WTC11 (cell line): ENCODE measurements around the gene ROBO1. TPM values are rescaled to one million over a fixed set of nuclear protein-coding genes. Genes with fewer than 3 reads are reported as not detected.
A peak's percentile ranks its signal among the peaks of the same experiment; 100 is the strongest.

ENCODE experiments used
- ATAC-seq: fragments of 200-7000 bp; cut with Tn5 transposase; 2 replicates; pipeline ENCODE4 v1.10.0; 2021; ENCODE audit warnings: mild to moderate bottlenecking, moderate library complexity
- CTCF ChIA-PET: fragments of 300-600 bp; sonication (Branson Sonifier 250); formaldehyde crosslinking; loops from one replicate; lab custom pipeline; 2021; ENCODE audit warnings: antibody characterized with exemption; lab: Charles Lee
- POLR2A ChIA-PET: fragments of 350-600 bp; sonication (Branson Sonifier 250); formaldehyde crosslinking; loops from one replicate; lab custom pipeline; 2021; ENCODE audit warnings: antibody characterized with exemption; lab: Charles Lee
- DNase-seq: peaks from one replicate; pipeline ENCODE4 v3.0.0; 2021; ENCODE audit warnings: low spot score
- H3K27ac Mint-ChIP-seq: 2 replicates; pipeline ENCODE4 v1.8.0; 2021; ENCODE audit warnings: mixed read lengths
- H3K27me3 Mint-ChIP-seq: 2 replicates; pipeline ENCODE4 v1.8.0; 2021; ENCODE audit warnings: low read depth, mild to moderate bottlenecking, moderate library complexity, mixed read lengths
- H3K36me3 Mint-ChIP-seq: 2 replicates; pipeline ENCODE4 v1.8.0; 2021; ENCODE audit warnings: mixed read lengths
- H3K4me1 Mint-ChIP-seq: 2 replicates; pipeline ENCODE4 v1.8.0; 2022; ENCODE audit warnings: mixed read lengths
- H3K4me3 Mint-ChIP-seq: 2 replicates; pipeline ENCODE4 v1.8.0; 2021; ENCODE audit warnings: mild to moderate bottlenecking, moderate library complexity, mixed read lengths
- H3K9me3 Mint-ChIP-seq: 2 replicates; pipeline ENCODE4 v1.8.0; 2021; ENCODE audit warnings: mixed read lengths
- CBFB ChIP-seq: sonication (generic); formaldehyde crosslinking; IDR thresholded peaks from 2 replicates; pipeline ENCODE4 v1.8.1; 2022; ENCODE audit warnings: mild to moderate bottlenecking, low read depth, missing genetic modification reagents
- CREM ChIP-seq: sonication (generic); formaldehyde crosslinking; IDR thresholded peaks from 2 replicates; pipeline ENCODE4 v1.8.1; 2022; ENCODE audit warnings: mild to moderate bottlenecking, missing genetic modification reagents, moderate library complexity
- ESRRA ChIP-seq: sonication (generic); formaldehyde crosslinking; IDR thresholded peaks from 2 replicates; pipeline ENCODE4 v1.8.1; 2022; ENCODE audit warnings: mild to moderate bottlenecking, missing genetic modification reagents, borderline replicate concordance
- GTF2I ChIP-seq: fragments of 250-450 bp; sonication (Bioruptor Pico); conservative IDR thresholded peaks from 2 replicates; pipeline ENCODE4 v1.4.0; 2021; ENCODE audit warnings: mild to moderate bottlenecking
- HMGA2 ChIP-seq: fragments of 250-450 bp; sonication (Bioruptor Pico); IDR thresholded peaks from 2 replicates; pipeline ENCODE4 v1.4.0; 2021; ENCODE audit warnings: mild to moderate bottlenecking, moderate library complexity
- JAZF1 ChIP-seq: fragments of 250-450 bp; sonication (Bioruptor Pico); IDR thresholded peaks from 2 replicates; pipeline ENCODE4 v1.9.0; 2021; ENCODE audit warnings: moderate library complexity, mild to moderate bottlenecking, inconsistent platforms
- MYBL2 ChIP-seq: sonication (generic); formaldehyde crosslinking; IDR thresholded peaks from 2 replicates; pipeline ENCODE4 v1.8.1; 2023; ENCODE audit warnings: mild to moderate bottlenecking, moderate library complexity, missing genetic modification reagents
- NR3C1 ChIP-seq: sonication (generic); formaldehyde crosslinking; conservative IDR thresholded peaks from 2 replicates; pipeline ENCODE4 v1.8.1; 2023; ENCODE audit warnings: low read depth, mild to moderate bottlenecking, missing genetic modification reagents
- RELA ChIP-seq: sonication (generic); formaldehyde crosslinking; IDR thresholded peaks from 2 replicates; pipeline ENCODE4 v1.8.1; 2022; ENCODE audit warnings: missing genetic modification reagents, mild to moderate bottlenecking, borderline replicate concordance
- ZNF138 ChIP-seq: sonication (generic); formaldehyde crosslinking; conservative IDR thresholded peaks from 2 replicates; pipeline ENCODE4 v1.8.1; 2022; ENCODE audit warnings: mild to moderate bottlenecking, moderate library complexity, missing genetic modification reagents
- total RNA-seq: library from RNA; stranded (reverse); gene quantifications from 3 replicates; pipeline ENCODE4 v1.2.3, GENCODE V29; 2021
- TF ChIP-seq, protein P1 (sequence below): fragments of 250-450 bp; sonication (Bioruptor Pico); IDR thresholded peaks from 2 replicates; pipeline ENCODE4 v1.9.0; 2021; ENCODE audit warnings: mild to moderate bottlenecking, borderline replicate concordance
- TF ChIP-seq, protein P2 (sequence below): sonication (generic); formaldehyde crosslinking; IDR thresholded peaks from 2 replicates; pipeline ENCODE4 v1.8.0; 2023; ENCODE audit warnings: missing genetic modification reagents
- TF ChIP-seq, protein P3 (sequence below): sonication (generic); formaldehyde crosslinking; IDR thresholded peaks from 2 replicates; pipeline ENCODE4 v1.8.1; 2023; ENCODE audit warnings: mild to moderate bottlenecking, missing genetic modification reagents, moderate library complexity
- TF ChIP-seq, protein P4 (sequence below): fragments of 200-600 bp; IDR thresholded peaks from 2 replicates; pipeline ENCODE4 v1.8.0; 2022; ENCODE audit warnings: antibody characterized with exemption
- TF ChIP-seq, protein P5 (sequence below): sonication (generic); formaldehyde crosslinking; IDR thresholded peaks from 2 replicates; pipeline ENCODE4 v1.8.1; 2022; ENCODE audit warnings: missing genetic modification reagents, borderline replicate concordance
- TF ChIP-seq, protein P6 (sequence below): sonication (generic); formaldehyde crosslinking; IDR thresholded peaks from 2 replicates; pipeline ENCODE4 v1.8.1; 2023; ENCODE audit warnings: mild to moderate bottlenecking, missing genetic modification reagents
- TF ChIP-seq, protein P7 (sequence below): sonication (generic); formaldehyde crosslinking; IDR thresholded peaks from 2 replicates; pipeline ENCODE4 v1.8.0; 2022; ENCODE audit warnings: missing genetic modification reagents

Gene ROBO1
- total RNA-seq, 1 experiment from 2014 or later: 90.9 TPM

DNA sequence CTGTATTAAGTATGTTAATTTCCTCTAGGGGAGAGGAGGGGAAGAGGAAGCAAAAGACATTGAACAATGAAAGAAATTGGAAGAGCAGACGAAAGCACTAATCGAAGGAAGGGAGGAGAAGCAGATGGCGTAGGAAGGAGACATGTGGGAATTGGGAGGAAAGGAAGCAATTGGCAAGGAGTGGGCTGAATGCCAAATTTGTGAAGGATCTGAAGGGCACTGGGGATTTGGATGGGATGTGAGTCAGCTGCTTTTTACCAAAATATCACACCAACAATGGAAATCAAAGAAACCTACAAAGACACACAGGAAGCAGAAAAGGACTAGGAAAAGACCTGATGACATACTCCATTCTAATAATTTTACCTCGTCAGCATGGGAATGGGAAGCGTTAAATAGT, 1029.8 kb downstream of the ROBO1 start (continued):
- TF ChIP-seq, protein P1, sequence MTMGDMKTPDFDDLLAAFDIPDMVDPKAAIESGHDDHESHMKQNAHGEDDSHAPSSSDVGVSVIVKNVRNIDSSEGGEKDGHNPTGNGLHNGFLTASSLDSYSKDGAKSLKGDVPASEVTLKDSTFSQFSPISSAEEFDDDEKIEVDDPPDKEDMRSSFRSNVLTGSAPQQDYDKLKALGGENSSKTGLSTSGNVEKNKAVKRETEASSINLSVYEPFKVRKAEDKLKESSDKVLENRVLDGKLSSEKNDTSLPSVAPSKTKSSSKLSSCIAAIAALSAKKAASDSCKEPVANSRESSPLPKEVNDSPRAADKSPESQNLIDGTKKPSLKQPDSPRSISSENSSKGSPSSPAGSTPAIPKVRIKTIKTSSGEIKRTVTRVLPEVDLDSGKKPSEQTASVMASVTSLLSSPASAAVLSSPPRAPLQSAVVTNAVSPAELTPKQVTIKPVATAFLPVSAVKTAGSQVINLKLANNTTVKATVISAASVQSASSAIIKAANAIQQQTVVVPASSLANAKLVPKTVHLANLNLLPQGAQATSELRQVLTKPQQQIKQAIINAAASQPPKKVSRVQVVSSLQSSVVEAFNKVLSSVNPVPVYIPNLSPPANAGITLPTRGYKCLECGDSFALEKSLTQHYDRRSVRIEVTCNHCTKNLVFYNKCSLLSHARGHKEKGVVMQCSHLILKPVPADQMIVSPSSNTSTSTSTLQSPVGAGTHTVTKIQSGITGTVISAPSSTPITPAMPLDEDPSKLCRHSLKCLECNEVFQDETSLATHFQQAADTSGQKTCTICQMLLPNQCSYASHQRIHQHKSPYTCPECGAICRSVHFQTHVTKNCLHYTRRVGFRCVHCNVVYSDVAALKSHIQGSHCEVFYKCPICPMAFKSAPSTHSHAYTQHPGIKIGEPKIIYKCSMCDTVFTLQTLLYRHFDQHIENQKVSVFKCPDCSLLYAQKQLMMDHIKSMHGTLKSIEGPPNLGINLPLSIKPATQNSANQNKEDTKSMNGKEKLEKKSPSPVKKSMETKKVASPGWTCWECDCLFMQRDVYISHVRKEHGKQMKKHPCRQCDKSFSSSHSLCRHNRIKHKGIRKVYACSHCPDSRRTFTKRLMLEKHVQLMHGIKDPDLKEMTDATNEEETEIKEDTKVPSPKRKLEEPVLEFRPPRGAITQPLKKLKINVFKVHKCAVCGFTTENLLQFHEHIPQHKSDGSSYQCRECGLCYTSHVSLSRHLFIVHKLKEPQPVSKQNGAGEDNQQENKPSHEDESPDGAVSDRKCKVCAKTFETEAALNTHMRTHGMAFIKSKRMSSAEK: no peak
- no peak for TF ChIP-seq ESRRA (CRISPR knock-in tag)

DNA sequence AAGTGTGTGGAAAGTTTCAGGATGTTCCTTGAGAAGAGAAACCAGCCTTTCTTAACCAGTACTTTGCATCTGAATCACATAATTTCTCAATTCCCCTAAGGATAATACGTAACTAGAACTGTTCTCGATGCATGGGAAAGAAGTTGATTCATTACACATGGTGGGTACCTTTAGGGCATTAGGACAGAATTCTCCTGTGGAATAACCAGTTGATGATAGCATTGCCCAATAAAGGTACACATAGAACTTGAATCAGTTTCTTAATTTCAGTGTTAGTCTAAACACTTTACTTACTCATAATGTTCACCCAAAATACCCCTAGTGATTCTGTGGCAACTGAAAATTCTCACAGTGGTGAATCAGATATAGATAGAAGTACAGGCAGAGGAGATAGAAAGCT, 1030.9 kb downstream of the ROBO1 start:
- H3K27me3 Mint-ChIP-seq: no peaks in the 10 kb centered on the region
- no peak for DNase-seq
- TF ChIP-seq JAZF1 (no peak), HMGA2 (CRISPR knock-in tag) (no peak), ZNF138 (CRISPR knock-in tag) (no peak), MYBL2 (CRISPR knock-in tag) (no peak), RELA (CRISPR knock-in tag) (no peak), CBFB (CRISPR knock-in tag) (no peak), GTF2I (no peak), CREM (CRISPR knock-in tag) (no peak)
- TF ChIP-seq, protein P2, sequence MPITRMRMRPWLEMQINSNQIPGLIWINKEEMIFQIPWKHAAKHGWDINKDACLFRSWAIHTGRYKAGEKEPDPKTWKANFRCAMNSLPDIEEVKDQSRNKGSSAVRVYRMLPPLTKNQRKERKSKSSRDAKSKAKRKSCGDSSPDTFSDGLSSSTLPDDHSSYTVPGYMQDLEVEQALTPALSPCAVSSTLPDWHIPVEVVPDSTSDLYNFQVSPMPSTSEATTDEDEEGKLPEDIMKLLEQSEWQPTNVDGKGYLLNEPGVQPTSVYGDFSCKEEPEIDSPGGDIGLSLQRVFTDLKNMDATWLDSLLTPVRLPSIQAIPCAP (CRISPR knock-in tag): no peak
- TF ChIP-seq, protein P3, sequence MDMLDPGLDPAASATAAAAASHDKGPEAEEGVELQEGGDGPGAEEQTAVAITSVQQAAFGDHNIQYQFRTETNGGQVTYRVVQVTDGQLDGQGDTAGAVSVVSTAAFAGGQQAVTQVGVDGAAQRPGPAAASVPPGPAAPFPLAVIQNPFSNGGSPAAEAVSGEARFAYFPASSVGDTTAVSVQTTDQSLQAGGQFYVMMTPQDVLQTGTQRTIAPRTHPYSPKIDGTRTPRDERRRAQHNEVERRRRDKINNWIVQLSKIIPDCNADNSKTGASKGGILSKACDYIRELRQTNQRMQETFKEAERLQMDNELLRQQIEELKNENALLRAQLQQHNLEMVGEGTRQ (CRISPR knock-in tag): no peak
- TF ChIP-seq, protein P4, sequence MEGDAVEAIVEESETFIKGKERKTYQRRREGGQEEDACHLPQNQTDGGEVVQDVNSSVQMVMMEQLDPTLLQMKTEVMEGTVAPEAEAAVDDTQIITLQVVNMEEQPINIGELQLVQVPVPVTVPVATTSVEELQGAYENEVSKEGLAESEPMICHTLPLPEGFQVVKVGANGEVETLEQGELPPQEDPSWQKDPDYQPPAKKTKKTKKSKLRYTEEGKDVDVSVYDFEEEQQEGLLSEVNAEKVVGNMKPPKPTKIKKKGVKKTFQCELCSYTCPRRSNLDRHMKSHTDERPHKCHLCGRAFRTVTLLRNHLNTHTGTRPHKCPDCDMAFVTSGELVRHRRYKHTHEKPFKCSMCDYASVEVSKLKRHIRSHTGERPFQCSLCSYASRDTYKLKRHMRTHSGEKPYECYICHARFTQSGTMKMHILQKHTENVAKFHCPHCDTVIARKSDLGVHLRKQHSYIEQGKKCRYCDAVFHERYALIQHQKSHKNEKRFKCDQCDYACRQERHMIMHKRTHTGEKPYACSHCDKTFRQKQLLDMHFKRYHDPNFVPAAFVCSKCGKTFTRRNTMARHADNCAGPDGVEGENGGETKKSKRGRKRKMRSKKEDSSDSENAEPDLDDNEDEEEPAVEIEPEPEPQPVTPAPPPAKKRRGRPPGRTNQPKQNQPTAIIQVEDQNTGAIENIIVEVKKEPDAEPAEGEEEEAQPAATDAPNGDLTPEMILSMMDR: no peak
- TF ChIP-seq, all 79 proteins: peak for 0
- ChIA-PET POLR2A (no interaction called here), CTCF (no interaction called here)
- Mint-ChIP-seq H3K36me3 (no peaks in the 10 kb centered on the region), H3K9me3 (no peaks in the 10 kb centered on the region), H3K27ac (no peak overlapping the region), H3K4me3 (no peak overlapping the region), H3K4me1 (peaks cover 36% of the 10 kb centered on the region)
- no peak for ATAC-seq

DNA sequence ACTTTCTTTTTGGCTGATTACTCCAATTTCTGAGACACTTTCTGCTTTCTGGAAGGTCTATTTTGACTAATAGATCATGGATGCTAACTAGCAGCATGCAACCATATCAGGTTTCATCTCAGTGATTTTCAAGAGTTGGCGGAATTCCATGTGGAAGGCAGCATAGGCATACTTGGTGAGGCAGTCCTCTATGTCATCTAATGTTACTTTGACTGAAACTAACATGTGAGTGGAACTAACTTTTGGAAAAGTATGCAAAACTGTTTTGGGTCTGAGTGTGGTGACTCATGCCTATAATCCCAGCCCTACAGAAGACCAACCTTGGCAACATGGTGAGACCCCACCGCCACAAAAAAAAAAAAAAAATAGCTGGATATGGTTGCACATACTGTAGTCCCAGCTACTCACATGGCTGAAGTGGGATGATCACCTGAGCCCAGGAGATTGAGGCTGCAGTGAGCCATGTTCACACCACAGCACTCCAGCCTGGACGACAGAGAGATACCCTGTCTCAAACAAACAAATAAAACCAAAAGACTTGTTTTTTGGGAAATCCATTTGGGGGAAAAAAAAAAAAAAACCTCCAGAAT, 1033.7 kb downstream of the ROBO1 start:
- H3K27ac Mint-ChIP-seq: no peak overlapping the region
- peaks cover 54% of the 10 kb centered on the region for H3K4me1 Mint-ChIP-seq
- H3K36me3 Mint-ChIP-seq: no peaks in the 10 kb centered on the region
- TF ChIP-seq, protein P5, sequence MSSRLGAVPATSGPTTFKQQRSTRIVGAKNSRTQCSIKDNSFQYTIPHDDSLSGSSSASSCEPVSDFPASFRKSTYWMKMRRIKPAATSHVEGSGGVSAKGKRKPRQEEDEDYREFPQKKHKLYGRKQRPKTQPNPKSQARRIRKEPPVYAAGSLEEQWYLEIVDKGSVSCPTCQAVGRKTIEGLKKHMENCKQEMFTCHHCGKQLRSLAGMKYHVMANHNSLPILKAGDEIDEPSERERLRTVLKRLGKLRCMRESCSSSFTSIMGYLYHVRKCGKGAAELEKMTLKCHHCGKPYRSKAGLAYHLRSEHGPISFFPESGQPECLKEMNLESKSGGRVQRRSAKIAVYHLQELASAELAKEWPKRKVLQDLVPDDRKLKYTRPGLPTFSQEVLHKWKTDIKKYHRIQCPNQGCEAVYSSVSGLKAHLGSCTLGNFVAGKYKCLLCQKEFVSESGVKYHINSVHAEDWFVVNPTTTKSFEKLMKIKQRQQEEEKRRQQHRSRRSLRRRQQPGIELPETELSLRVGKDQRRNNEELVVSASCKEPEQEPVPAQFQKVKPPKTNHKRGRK: no peak
- TF ChIP-seq, protein P6, sequence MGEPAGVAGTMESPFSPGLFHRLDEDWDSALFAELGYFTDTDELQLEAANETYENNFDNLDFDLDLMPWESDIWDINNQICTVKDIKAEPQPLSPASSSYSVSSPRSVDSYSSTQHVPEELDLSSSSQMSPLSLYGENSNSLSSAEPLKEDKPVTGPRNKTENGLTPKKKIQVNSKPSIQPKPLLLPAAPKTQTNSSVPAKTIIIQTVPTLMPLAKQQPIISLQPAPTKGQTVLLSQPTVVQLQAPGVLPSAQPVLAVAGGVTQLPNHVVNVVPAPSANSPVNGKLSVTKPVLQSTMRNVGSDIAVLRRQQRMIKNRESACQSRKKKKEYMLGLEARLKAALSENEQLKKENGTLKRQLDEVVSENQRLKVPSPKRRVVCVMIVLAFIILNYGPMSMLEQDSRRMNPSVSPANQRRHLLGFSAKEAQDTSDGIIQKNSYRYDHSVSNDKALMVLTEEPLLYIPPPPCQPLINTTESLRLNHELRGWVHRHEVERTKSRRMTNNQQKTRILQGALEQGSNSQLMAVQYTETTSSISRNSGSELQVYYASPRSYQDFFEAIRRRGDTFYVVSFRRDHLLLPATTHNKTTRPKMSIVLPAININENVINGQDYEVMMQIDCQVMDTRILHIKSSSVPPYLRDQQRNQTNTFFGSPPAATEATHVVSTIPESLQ: no peak
- TF ChIP-seq NR3C1: no peak
- TF ChIP-seq, protein P7, sequence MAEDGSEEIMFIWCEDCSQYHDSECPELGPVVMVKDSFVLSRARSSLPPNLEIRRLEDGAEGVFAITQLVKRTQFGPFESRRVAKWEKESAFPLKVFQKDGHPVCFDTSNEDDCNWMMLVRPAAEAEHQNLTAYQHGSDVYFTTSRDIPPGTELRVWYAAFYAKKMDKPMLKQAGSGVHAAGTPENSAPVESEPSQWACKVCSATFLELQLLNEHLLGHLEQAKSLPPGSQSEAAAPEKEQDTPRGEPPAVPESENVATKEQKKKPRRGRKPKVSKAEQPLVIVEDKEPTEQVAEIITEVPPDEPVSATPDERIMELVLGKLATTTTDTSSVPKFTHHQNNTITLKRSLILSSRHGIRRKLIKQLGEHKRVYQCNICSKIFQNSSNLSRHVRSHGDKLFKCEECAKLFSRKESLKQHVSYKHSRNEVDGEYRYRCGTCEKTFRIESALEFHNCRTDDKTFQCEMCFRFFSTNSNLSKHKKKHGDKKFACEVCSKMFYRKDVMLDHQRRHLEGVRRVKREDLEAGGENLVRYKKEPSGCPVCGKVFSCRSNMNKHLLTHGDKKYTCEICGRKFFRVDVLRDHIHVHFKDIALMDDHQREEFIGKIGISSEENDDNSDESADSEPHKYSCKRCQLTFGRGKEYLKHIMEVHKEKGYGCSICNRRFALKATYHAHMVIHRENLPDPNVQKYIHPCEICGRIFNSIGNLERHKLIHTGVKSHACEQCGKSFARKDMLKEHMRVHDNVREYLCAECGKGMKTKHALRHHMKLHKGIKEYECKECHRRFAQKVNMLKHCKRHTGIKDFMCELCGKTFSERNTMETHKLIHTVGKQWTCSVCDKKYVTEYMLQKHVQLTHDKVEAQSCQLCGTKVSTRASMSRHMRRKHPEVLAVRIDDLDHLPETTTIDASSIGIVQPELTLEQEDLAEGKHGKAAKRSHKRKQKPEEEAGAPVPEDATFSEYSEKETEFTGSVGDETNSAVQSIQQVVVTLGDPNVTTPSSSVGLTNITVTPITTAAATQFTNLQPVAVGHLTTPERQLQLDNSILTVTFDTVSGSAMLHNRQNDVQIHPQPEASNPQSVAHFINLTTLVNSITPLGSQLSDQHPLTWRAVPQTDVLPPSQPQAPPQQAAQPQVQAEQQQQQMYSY: no peak

More for the DNA sequence above, 1033.7 kb downstream of the ROBO1 start:
- ChIA-PET POLR2A (no interaction called here), CTCF (no interaction called here)
- Mint-ChIP-seq H3K27me3 (no peaks in the 10 kb centered on the region), H3K4me3 (no peak overlapping the region), H3K9me3 (no peaks in the 10 kb centered on the region)
- ATAC-seq: peak; percentile 39; the same call in 1 of the 2 replicates
- no peak for DNase-seq
